Endodermal cell (in vitro differentiated cells): ENCODE measurements around the gene RCAN2. TPM values are rescaled to one million over a fixed set of nuclear protein-coding genes. Genes with fewer than 3 reads are reported as not detected.

Experiments
- DNase-seq: peaks from one replicate; pipeline ENCODE4 v3.0.0-alpha.2; 2017
- H3K27ac ChIP-seq: 2 replicates; pipeline ENCODE4 v1.5.1; 2013; ENCODE audit warnings: mild to moderate bottlenecking, low read depth, low read length, moderate library complexity
- H3K27me3 ChIP-seq: 2 replicates; pipeline ENCODE4 v1.6.1; 2013; ENCODE audit warnings: mild to moderate bottlenecking, low read length, moderate library complexity; ENCODE audit not compliant: insufficient read depth, control insufficient read depth, poor library complexity, severe bottlenecking
- H3K36me3 ChIP-seq: 2 replicates; pipeline ENCODE4 v1.7.0; 2013; ENCODE audit warnings: mild to moderate bottlenecking, low read length, moderate library complexity; ENCODE audit not compliant: control insufficient read depth, insufficient read depth
- H3K4me1 ChIP-seq: one replicate; pipeline ENCODE4 v1.7.0; 2013; ENCODE audit warnings: low read length; ENCODE audit not compliant: control insufficient read depth, insufficient read depth
- H3K4me3 ChIP-seq: 2 replicates; pipeline ENCODE4 v1.5.1; 2013; ENCODE audit warnings: mild to moderate bottlenecking, low read length, moderate library complexity
- H3K9ac ChIP-seq: 2 replicates; pipeline ENCODE4 v1.6.1; 2013; ENCODE audit warnings: mild to moderate bottlenecking, low read length, moderate library complexity; ENCODE audit not compliant: poor library complexity, severe bottlenecking; ENCODE audit errors: extremely low read depth
- H3K9me3 ChIP-seq: 2 replicates; pipeline ENCODE4 v1.6.1; 2013; ENCODE audit warnings: mild to moderate bottlenecking, low read length, moderate library complexity; ENCODE audit not compliant: control insufficient read depth
- H3K27ac Mint-ChIP-seq: 2 replicates; pipeline ENCODE4 v1.8.0; 2020; ENCODE audit warnings: mixed read lengths
- H3K27me3 Mint-ChIP-seq: 2 replicates; pipeline ENCODE4 v1.8.0; 2021; ENCODE audit warnings: mild to moderate bottlenecking, mixed read lengths; ENCODE audit not compliant: insufficient read depth
- H3K36me3 Mint-ChIP-seq: 2 replicates; pipeline ENCODE4 v1.8.0; 2020; ENCODE audit warnings: low read depth, mixed read lengths
- H3K4me1 Mint-ChIP-seq: 2 replicates; pipeline ENCODE4 v1.8.0; 2020; ENCODE audit warnings: mixed read lengths
- H3K4me3 Mint-ChIP-seq: 2 replicates; pipeline ENCODE4 v1.8.0; 2020; ENCODE audit warnings: mild to moderate bottlenecking, moderate library complexity, mixed read lengths
- H3K9me3 Mint-ChIP-seq: 2 replicates; pipeline ENCODE4 v1.8.0; 2020; ENCODE audit warnings: mild to moderate bottlenecking, mixed read lengths
- WGBS, 2 experiments: methylation state at CpG; one replicate each; pipeline versions ENCODE4 v1.1.5 to v1.1.7; 2013; ENCODE audit warnings: missing lambda C conversion rate in 2 of 2, mixed read lengths in 1 of 2; ENCODE audit not compliant: insufficient coverage in 1 of 2, insufficient read length in 1 of 2; 5-methylcytosine and 5-hydroxymethylcytosine counted together
- total RNA-seq, 2 donors: library from RNA; stranded (reverse); fragmentation: NEBNext Ultra II Directional in 1 of 2; extraction: Animal tissue kit (Norgen Biotek cat#: 25700) in 1 of 2; gene quantifications; 2 replicates in 1 of 2; 3 replicates in 1 of 2; pipeline ENCODE4 v1.2.1, GENCODE V29; 2021
- TF ChIP-seq, protein P1 (sequence below): fragments of 200-600 bp; sonication (generic); conservative IDR thresholded peaks from 2 replicates; pipeline ENCODE4 v1.5.0; 2021; ENCODE audit warnings: antibody characterized with exemption, mild to moderate bottlenecking

RCAN2 gene
- total RNA-seq, 2 donors from 2014 or later: 15.7 to 16.7 TPM

DNA sequence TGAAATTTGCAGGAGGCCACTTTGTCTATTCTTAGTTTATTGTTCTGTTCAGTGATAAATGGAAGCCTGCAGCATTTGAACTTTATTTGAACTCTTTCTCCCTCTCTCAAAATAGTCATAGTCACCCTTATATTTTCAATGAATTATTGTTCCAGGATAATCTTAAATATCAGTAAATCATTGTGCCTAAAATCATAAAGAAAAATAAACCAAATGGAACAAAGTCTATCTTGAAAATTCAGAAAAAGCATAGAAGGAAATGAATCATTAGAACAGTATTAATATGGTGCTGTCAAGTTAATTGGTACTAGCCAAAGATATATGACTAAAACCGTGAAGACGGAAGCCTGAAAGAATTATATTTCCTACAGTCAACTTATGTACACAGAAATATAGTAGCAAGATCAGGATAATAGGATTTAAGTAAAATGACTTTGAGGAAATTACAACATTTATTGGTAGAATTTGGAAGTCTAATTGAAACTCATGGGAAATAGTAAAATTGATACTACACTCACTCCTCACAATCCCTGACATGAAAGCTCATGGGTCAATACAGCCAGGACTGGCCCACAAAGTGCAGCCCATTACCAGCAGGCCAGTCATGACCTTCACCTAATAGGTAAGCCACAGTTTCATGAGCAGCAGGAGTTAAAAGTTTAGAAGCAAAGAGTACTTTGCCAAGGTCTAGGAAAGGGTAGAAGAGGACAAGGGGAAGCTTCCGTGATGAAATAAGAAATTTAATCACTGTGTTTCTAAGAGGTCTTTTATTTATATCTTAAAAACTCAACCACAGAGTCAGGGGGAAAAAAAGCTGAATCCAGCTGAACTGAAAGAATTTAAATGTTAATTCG lies 200.6 kb downstream of the RCAN2 start:
- Mint-ChIP-seq H3K27ac (no peak overlapping the region), H3K36me3 (no peaks in the 10 kb centered on the region), H3K27me3 (no peaks in the 10 kb centered on the region), H3K9me3 (no peaks in the 10 kb centered on the region), H3K4me3 (no peak overlapping the region), H3K4me1 (peaks cover 6% of the 10 kb centered on the region)
- H3K4me1 ChIP-seq: no peaks in the 10 kb centered on the region
- TF ChIP-seq, protein P1, sequence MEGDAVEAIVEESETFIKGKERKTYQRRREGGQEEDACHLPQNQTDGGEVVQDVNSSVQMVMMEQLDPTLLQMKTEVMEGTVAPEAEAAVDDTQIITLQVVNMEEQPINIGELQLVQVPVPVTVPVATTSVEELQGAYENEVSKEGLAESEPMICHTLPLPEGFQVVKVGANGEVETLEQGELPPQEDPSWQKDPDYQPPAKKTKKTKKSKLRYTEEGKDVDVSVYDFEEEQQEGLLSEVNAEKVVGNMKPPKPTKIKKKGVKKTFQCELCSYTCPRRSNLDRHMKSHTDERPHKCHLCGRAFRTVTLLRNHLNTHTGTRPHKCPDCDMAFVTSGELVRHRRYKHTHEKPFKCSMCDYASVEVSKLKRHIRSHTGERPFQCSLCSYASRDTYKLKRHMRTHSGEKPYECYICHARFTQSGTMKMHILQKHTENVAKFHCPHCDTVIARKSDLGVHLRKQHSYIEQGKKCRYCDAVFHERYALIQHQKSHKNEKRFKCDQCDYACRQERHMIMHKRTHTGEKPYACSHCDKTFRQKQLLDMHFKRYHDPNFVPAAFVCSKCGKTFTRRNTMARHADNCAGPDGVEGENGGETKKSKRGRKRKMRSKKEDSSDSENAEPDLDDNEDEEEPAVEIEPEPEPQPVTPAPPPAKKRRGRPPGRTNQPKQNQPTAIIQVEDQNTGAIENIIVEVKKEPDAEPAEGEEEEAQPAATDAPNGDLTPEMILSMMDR: no peak
- 81 to 83% methylated on average over 1 to 4 of the region's 4 CpGs for WGBS, 2 experiments
- H3K9me3 ChIP-seq: no peaks in the 10 kb centered on the region
- DNase-seq: no peak
- no peak overlapping the region for H3K27ac ChIP-seq
- no peak overlapping the region for H3K9ac ChIP-seq
- H3K27me3 ChIP-seq: no peaks in the 10 kb centered on the region
- H3K4me3 ChIP-seq: no peak overlapping the region
- no peaks in the 10 kb centered on the region for H3K36me3 ChIP-seq

DNA sequence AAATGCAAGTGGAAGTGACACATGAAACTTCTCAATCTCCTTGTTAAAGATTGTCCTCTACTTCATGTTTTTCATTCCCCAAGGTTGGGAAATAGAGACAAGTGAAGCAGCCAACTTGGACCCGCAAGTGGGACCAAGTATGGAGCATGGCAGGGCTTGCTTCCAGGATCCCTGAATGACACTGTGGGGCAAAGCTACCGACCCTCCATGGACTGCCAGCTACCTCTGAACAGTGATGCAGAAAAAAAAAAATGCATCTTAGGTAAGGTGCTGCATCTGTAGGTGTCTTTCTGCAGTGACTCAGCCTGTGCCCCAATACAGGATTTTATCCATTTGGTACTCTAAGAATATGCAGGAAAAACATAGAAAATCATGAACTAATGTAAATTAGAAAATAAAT lies 201.4 kb downstream of the RCAN2 start:
- Histone ChIP-seq H3K27me3 (no peaks in the 10 kb centered on the region), H3K27ac (no peak overlapping the region), H3K4me1 (no peaks in the 10 kb centered on the region), H3K4me3 (no peak overlapping the region), H3K9ac (no peak overlapping the region), H3K36me3 (no peaks in the 10 kb centered on the region), H3K9me3 (no peaks in the 10 kb centered on the region)
- TF ChIP-seq, protein P1: no peak
- Mint-ChIP-seq H3K36me3 (no peaks in the 10 kb centered on the region), H3K4me3 (no peak overlapping the region), H3K9me3 (no peaks in the 10 kb centered on the region), H3K27ac (no peak overlapping the region), H3K4me1 (peaks cover 6% of the 10 kb centered on the region), H3K27me3 (no peaks in the 10 kb centered on the region)
- DNase-seq: no peak
- WGBS, 2 experiments: 86 to 91% methylated on average over 2 of the region's 2 CpGs

DNA sequence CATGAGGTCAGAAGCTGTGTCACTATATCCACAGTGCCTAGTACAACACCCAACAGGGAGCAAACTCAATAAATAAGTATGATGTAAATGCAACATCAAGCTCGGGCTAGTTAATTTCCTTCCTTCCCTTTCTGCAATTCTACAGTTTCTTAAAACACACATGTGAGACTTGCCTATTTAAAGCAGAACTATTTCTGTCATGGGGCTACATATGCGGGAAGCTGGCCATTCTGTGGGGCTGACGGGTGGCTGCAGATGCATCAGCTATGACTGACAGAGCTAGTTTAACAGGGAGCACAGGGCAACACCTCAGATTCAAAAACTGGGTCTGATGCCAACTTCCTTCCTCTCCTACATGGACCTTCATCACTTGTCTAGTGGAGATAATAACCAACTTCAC lies 202.4 kb downstream of the RCAN2 start:
- Histone ChIP-seq H3K9me3 (no peaks in the 10 kb centered on the region), H3K36me3 (no peaks in the 10 kb centered on the region), H3K9ac (no peak overlapping the region), H3K27me3 (no peaks in the 10 kb centered on the region), H3K4me1 (no peaks in the 10 kb centered on the region), H3K4me3 (no peak overlapping the region), H3K27ac (no peak overlapping the region)
- Mint-ChIP-seq H3K4me3 (no peak overlapping the region), H3K27me3 (no peaks in the 10 kb centered on the region), H3K36me3 (no peaks in the 10 kb centered on the region), H3K4me1 (peaks cover 6% of the 10 kb centered on the region), H3K9me3 (no peaks in the 10 kb centered on the region), H3K27ac (no peak overlapping the region)
- TF ChIP-seq, protein P1: no peak
- WGBS, 2 experiments: 88 to 100% methylated on average over 1 to 3 of the region's 3 CpGs
- DNase-seq: no peak
